K562 (cell line): ENCODE measurements around the gene ZSCAN32. TPM values are rescaled to one million over a fixed set of nuclear protein-coding genes. Genes with fewer than 3 reads are reported as not detected.

Experiments
- ATAC-seq: fragments of 200-7000 bp; cut with Tn5 transposase; 3 replicates; pipeline ENCODE4 v1.9.1; 2020; ENCODE audit warnings: moderate library complexity
- BruUV-seq: library from RNA; stranded (reverse); fragments of 400-500 nt; replicated peaks from 2 replicates; lab custom pipeline; 2021; lab: Mats Ljungman, UMichigan
- CTCF ChIA-PET: fragments of 300-600 bp; formaldehyde crosslinking; extraction: SDS; loops from one replicate; lab custom pipeline; 2021; ENCODE audit warnings: low intra/inter-chr PET ratio; lab: Yijun Ruan, JAX
- POLR2A ChIA-PET: fragments of 300-600, 350-650 bp; sonication (Branson Sonifier 250); formaldehyde crosslinking; extraction: SDS; loops from one replicate; lab custom pipeline; 2021; ENCODE audit warnings: antibody characterized with exemption, inconsistent platforms; lab: Yijun Ruan, JAX
- DNase-seq, 4 experiments: peaks; one replicate each; pipeline versions ENCODE4 v3.0.0 to v3.0.0-alpha.2; 2011 to 2018; ENCODE audit warnings: low spot score in 3 of 4, mixed read lengths in 3 of 4; ENCODE audit errors: extremely low read depth in 1 of 4
- FAIRE-seq: peaks from 2 replicates; lab custom pipeline; 2011; peaks lifted over from hg19 to GRCh38; lab: Jason Lieb, UNC
- H2AFZ ChIP-seq: 2 replicates; pipeline ENCODE4 v1.6.0; 2011; ENCODE audit warnings: low read depth, low read length, control low read depth, inconsistent platforms
- H3K27ac ChIP-seq: fragments of 200-600 bp; 3 replicates; pipeline ENCODE4 v1.8.0; 2011; ENCODE audit warnings: low read depth, mild to moderate bottlenecking, control low read depth, inconsistent platforms, low read length, moderate library complexity, mixed read lengths; ENCODE audit errors: extremely low read depth
- H3K27me3 ChIP-seq, 2 experiments: fragments of 300-600 bp in 1 of 2; 2 replicates in 1 of 2; 3 replicates in 1 of 2; pipeline versions ENCODE4 v1.6.0 to v1.8.0; 2011; ENCODE audit warnings: inconsistent platforms in 2 of 2, low read length in 2 of 2, mild to moderate bottlenecking in 1 of 2, mixed read lengths in 1 of 2, moderate library complexity in 1 of 2; ENCODE audit not compliant: control insufficient read depth in 2 of 2, insufficient read depth in 2 of 2
- H3K36me3 ChIP-seq: fragments of 300-600 bp; 3 replicates; pipeline ENCODE4 v1.8.0; 2011; ENCODE audit warnings: mild to moderate bottlenecking, low read length, inconsistent platforms; ENCODE audit not compliant: control insufficient read depth, insufficient read depth
- H3K4me1 ChIP-seq, 2 experiments: fragments of 200-600 bp in 1 of 2; replicated peaks in 1 of 2; 2 replicates in 1 of 2; 3 replicates in 1 of 2; pipeline versions ENCODE4 v1.5.1 to v1.8.0; 2011; ENCODE audit warnings: inconsistent platforms in 2 of 2, low read length in 2 of 2, mild to moderate bottlenecking in 1 of 2, mixed read lengths in 1 of 2, moderate library complexity in 1 of 2; ENCODE audit not compliant: control insufficient read depth in 2 of 2, insufficient read depth in 2 of 2
- H3K4me2 ChIP-seq: 2 replicates; pipeline ENCODE4 v1.6.1; 2011; ENCODE audit warnings: low read length, control low read depth, inconsistent platforms, mixed read lengths; ENCODE audit not compliant: insufficient read depth
- H3K4me3 ChIP-seq: fragments of 200-600 bp; sonication (generic), shearing (Covaris generic); 2 replicates; pipeline ENCODE4 v1.5.1; 2016; ENCODE audit warnings: control low read depth, inconsistent platforms
- H3K79me2 ChIP-seq: fragments of 200-600 bp; 3 replicates; pipeline ENCODE4 v1.8.0; 2011; ENCODE audit warnings: low read length, inconsistent platforms; ENCODE audit not compliant: control insufficient read depth, insufficient read depth
- H3K9ac ChIP-seq, 2 experiments: 2 replicates each; pipeline versions ENCODE4 v1.6.0 to v1.6.1; 2011; ENCODE audit warnings: low read depth in 2 of 2, low read length in 2 of 2, control low read depth in 1 of 2, inconsistent platforms in 1 of 2, mild to moderate bottlenecking in 1 of 2, mixed read lengths in 1 of 2; ENCODE audit not compliant: insufficient read depth in 1 of 2
- H3K9me1 ChIP-seq: one replicate; pipeline ENCODE4 v1.6.0; 2011; ENCODE audit warnings: inconsistent platforms, mild to moderate bottlenecking, low read length, moderate library complexity; ENCODE audit not compliant: control insufficient read depth, insufficient read depth
- H3K9me3 ChIP-seq: replicated peaks from 2 replicates; pipeline ENCODE4 v1.5.1; 2011; ENCODE audit warnings: low read depth, low read length, inconsistent platforms; ENCODE audit not compliant: control insufficient read depth, insufficient read depth
- H4K20me1 ChIP-seq: replicated peaks from 2 replicates; pipeline ENCODE4 v1.6.1; 2011; ENCODE audit warnings: low read length, inconsistent platforms, mixed read lengths; ENCODE audit not compliant: control insufficient read depth, insufficient read depth
- BMI1 ChIP-seq: fragments of 150-350 bp; IDR thresholded peaks from 2 replicates; pipeline ENCODE4 v1.6.1; 2014; ENCODE audit warnings: low read length
- CTBP1 ChIP-seq: fragments of 450-650 bp; IDR thresholded peaks from 2 replicates; pipeline ENCODE4 v1.6.1; 2016; ENCODE audit warnings: borderline replicate concordance
- HEY1 ChIP-seq: fragments of 250-450 bp; sonication (Bioruptor Pico); IDR thresholded peaks from 2 replicates; pipeline ENCODE4 v1.5.0; 2020; ENCODE audit warnings: mild to moderate bottlenecking, moderate library complexity, borderline replicate concordance
- KLF13 ChIP-seq: fragments of 450-650 bp; IDR thresholded peaks from 2 replicates; pipeline ENCODE4 v1.6.1; 2016; ENCODE audit warnings: missing genetic modification characterization, low read depth, mild to moderate bottlenecking, missing compliant biosample characterization, moderate library complexity, borderline replicate concordance
- L3MBTL2 ChIP-seq: fragments of 450-650 bp; IDR thresholded peaks from 2 replicates; pipeline ENCODE4 v1.6.1; 2016; ENCODE audit warnings: mild to moderate bottlenecking, moderate library complexity
- SMAD1 ChIP-seq: fragments of 150-350 bp; IDR thresholded peaks from 2 replicates; pipeline ENCODE4 v1.6.1; 2014; ENCODE audit warnings: low read length, low read depth; ENCODE audit not compliant: partially characterized antibody
- SMARCE1 ChIP-seq: fragments of 450-650 bp; IDR thresholded peaks from 2 replicates; pipeline ENCODE4 v1.7.1; 2016; ENCODE audit warnings: mild to moderate bottlenecking
- ZC3H11A ChIP-seq: IDR thresholded peaks from 2 replicates; pipeline ENCODE4 v1.6.1; 2012; ENCODE audit warnings: low read depth, low read length, improper control_type of control experiment
- WGBS: fragments of 100-300 bp; shearing (Covaris generic); methylation state at CpG from one replicate; pipeline ENCODE4 v1.1.6; 2016; ENCODE audit warnings: low coverage, mixed read lengths; ENCODE audit not compliant: insufficient coverage; ENCODE audit errors: missing lambda C conversion rate; 5-methylcytosine and 5-hydroxymethylcytosine counted together
- in situ Hi-C: fragments of 300-500 bp; cut with MboI; formaldehyde crosslinking; loops from 4 replicates; pipeline ENCODE4 v1.15.0; 2018; ENCODE audit warnings: inconsistent platforms, mixed read lengths
- intact Hi-C: fragments of 100-400 bp; cut with micrococcal nuclease; formaldehyde crosslinking; loops from 2 replicates; pipeline ENCODE4 v1.14.2; 2022
- polyA plus RNA-seq, 8 experiments: library from polyadenylated mRNA; depleted of rRNA in 4 of 8; stranded (reverse) in 5 of 8; unstranded in 3 of 8; fragments of >200 nt; fragmentation: Nextera tagmentation in 2 of 8; fragmentation: Illumina TruSeq in 1 of 8; extraction: Ambion mirVana in 2 of 8; extraction: Trizol in 1 of 8; gene quantifications; 2 replicates each; pipeline versions ENCODE4 v1.2.1 to v1.2.3, GENCODE V29; 2011 to 2014; ENCODE audit warnings: inconsistent platforms in 1 of 8, missing spikeins in 1 of 8
- total RNA-seq, 7 experiments: library from RNA; depleted of rRNA in 6 of 7; stranded (reverse); fragments of >200 nt in 6 of 7; fragmentation: Illumina TruSeq in 2 of 7; extraction: Trizol in 2 of 7; gene quantifications; 2 replicates each; pipeline versions ENCODE4 v1.2.1 to v1.2.3, GENCODE V29; 2011 to 2021; ENCODE audit warnings: low replicate concordance in 1 of 7
- TF ChIP-seq, protein P1 (sequence below): sonication (generic); formaldehyde crosslinking; IDR thresholded peaks from 2 replicates; pipeline ENCODE4 v1.8.0; 2022; ENCODE audit warnings: missing genetic modification reagents, mild to moderate bottlenecking, borderline replicate concordance
- TF ChIP-seq, protein P2 (sequence below): sonication (generic); formaldehyde crosslinking; IDR thresholded peaks from 2 replicates; pipeline ENCODE4 v1.8.0; 2022; ENCODE audit warnings: missing genetic modification reagents, mild to moderate bottlenecking, borderline replicate concordance
- TF ChIP-seq, protein P3 (sequence below): fragments of 250-450 bp; sonication (Bioruptor Pico); IDR thresholded peaks from 2 replicates; pipeline ENCODE4 v1.4.0; 2020; ENCODE audit warnings: mild to moderate bottlenecking, moderate library complexity
- TF ChIP-seq, protein P4 (sequence below): sonication (generic); formaldehyde crosslinking; IDR thresholded peaks from 2 replicates; pipeline ENCODE4 v1.8.1; 2023; ENCODE audit warnings: mild to moderate bottlenecking, missing genetic modification reagents

ZSCAN32 gene
- total and polyA plus RNA-seq, 9 of the 15 experiments (the other 6 are each of a cell fraction or from before 2014, with no cell fraction given): 16.0 to 29.4 (median 19.2) TPM

DNA sequence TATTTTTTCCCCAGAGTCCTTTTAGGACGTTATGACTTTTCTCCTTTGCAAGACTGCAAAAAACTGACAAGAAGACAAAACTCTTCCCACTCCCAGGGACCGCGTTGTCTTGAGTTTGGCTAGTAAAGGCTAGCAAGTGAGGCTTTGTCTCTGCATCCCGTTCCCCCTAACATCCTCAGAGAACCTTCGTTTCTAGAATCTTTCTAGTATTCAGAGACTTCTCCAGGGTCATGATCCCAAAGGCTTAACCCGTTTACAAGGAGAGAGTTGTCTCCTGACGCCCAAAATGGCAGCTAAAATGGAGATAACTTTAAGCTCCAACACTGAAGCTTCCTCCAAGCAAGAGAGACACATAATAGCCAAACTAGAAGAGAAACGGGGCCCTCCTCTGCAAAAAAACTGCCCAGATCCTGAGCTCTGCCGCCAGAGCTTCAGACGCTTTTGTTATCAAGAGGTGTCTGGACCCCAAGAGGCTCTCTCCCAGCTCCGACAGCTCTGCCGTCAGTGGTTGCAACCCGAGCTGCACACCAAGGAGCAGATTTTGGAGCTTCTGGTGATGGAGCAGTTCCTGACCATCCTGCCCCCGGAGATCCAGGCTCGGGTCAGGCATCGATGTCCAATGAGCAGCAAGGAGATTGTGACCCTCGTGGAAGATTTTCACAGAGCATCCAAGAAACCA, 1.1 kb upstream of the ZSCAN32 start (continued):
- TF ChIP-seq, protein P1, sequence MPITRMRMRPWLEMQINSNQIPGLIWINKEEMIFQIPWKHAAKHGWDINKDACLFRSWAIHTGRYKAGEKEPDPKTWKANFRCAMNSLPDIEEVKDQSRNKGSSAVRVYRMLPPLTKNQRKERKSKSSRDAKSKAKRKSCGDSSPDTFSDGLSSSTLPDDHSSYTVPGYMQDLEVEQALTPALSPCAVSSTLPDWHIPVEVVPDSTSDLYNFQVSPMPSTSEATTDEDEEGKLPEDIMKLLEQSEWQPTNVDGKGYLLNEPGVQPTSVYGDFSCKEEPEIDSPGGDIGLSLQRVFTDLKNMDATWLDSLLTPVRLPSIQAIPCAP (CRISPR knock-in tag): no peak

DNA sequence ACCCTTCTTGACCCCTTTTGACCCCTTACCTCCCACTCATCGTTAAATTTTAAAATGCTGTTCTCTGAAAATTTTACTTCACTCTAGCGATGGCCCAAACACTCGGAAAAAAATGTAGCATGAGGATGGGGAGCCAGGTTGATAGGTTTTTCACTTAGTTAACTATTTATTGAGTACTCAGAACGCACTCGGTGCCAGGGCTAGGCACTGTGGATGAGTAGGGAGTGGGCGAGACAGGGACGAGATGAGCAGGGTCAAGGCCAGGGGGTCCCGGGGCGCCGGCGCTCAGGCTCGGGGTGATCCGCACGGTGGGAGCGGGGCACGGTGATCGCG, 392 bp downstream of the ZSCAN32 start:
- no peaks in the 10 kb centered on the region for H4K20me1 ChIP-seq
- peak overlapping the region; percentile 81 for H3K27ac ChIP-seq
- ChIA-PET POLR2A (interaction anchor here (0.6 to 2.5 kb wide), 8 partner anchors 10 to 149 kb away, joined by 3 to 15 read pairs (median 5); partner anchors contain the start of genes TIGD7, ZNF263 and ZNF75A), CTCF (no interaction called here)
- H3K9me3 ChIP-seq: peaks cover 13% of the 10 kb centered on the region; the same call in 1 of the 2 replicates
- ATAC-seq (no peak), FAIRE-seq (peak; percentile 6), DNase-seq (no peak)
- H3K9me1 ChIP-seq: no peaks in the 10 kb centered on the region
- peak overlapping the region; percentile 86 for H2AFZ ChIP-seq
- intact Hi-C loops (loop anchor here (2.0 to 10.0 kb wide), 2 partner anchors 58 to 96 kb away; partner anchors contain the start of genes TIGD7 and ZNF75A), in situ Hi-C loops (no loop called here)
- peaks cover 2 to 16% of the 10 kb centered on the region in 2 experiments; a peak in 4 of 5 replicates for H3K4me1 ChIP-seq
- no peaks in the 10 kb centered on the region for H3K27me3 ChIP-seq
- peak overlapping the region; percentile 86 to 92 for H3K9ac ChIP-seq
- TSS peak; percentile 74 for BruUV-seq
- peaks cover 57% of the 10 kb centered on the region for H3K36me3 ChIP-seq
- H3K4me3 ChIP-seq: peak overlapping the region; percentile 89
- peaks cover 62% of the 10 kb centered on the region for H3K79me2 ChIP-seq
- H3K4me2 ChIP-seq: peak overlapping the region; percentile 75
- WGBS: 3% methylated on average over 18 of the region's 18 CpGs
- TF ChIP-seq CTBP1: no peak
- TF ChIP-seq, protein P2, sequence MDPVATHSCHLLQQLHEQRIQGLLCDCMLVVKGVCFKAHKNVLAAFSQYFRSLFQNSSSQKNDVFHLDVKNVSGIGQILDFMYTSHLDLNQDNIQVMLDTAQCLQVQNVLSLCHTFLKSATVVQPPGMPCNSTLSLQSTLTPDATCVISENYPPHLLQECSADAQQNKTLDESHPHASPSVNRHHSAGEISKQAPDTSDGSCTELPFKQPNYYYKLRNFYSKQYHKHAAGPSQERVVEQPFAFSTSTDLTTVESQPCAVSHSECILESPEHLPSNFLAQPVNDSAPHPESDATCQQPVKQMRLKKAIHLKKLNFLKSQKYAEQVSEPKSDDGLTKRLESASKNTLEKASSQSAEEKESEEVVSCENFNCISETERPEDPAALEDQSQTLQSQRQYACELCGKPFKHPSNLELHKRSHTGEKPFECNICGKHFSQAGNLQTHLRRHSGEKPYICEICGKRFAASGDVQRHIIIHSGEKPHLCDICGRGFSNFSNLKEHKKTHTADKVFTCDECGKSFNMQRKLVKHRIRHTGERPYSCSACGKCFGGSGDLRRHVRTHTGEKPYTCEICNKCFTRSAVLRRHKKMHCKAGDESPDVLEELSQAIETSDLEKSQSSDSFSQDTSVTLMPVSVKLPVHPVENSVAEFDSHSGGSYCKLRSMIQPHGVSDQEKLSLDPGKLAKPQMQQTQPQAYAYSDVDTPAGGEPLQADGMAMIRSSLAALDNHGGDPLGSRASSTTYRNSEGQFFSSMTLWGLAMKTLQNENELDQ (CRISPR knock-in tag): peak; percentile 31; the same call in 1 of the 2 replicates
- 0 out of 2 replicates have a peak, but pooled peaks have one; percentile 4 for TF ChIP-seq ZC3H11A
- no peak for TF ChIP-seq BMI1
- no peak for TF ChIP-seq SMAD1
- TF ChIP-seq, protein P3, sequence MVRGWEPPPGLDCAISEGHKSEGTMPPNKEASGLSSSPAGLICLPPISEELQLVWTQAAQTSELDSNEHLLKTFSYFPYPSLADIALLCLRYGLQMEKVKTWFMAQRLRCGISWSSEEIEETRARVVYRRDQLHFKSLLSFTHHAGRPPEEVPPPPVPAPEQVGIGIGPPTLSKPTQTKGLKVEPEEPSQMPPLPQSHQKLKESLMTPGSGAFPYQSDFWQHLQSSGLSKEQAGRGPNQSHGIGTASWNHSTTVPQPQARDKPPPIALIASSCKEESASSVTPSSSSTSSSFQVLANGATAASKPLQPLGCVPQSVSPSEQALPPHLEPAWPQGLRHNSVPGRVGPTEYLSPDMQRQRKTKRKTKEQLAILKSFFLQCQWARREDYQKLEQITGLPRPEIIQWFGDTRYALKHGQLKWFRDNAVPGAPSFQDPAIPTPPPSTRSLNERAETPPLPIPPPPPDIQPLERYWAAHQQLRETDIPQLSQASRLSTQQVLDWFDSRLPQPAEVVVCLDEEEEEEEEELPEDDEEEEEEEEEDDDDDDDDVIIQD (CRISPR knock-in tag): no peak
- no peak for TF ChIP-seq KLF13 (tag)
- no peak for TF ChIP-seq HEY1 (CRISPR knock-in tag)
- no peak for TF ChIP-seq L3MBTL2
- peak; percentile 17; the same call in 1 of the 2 replicates for TF ChIP-seq SMARCE1
- TF ChIP-seq, protein P4, sequence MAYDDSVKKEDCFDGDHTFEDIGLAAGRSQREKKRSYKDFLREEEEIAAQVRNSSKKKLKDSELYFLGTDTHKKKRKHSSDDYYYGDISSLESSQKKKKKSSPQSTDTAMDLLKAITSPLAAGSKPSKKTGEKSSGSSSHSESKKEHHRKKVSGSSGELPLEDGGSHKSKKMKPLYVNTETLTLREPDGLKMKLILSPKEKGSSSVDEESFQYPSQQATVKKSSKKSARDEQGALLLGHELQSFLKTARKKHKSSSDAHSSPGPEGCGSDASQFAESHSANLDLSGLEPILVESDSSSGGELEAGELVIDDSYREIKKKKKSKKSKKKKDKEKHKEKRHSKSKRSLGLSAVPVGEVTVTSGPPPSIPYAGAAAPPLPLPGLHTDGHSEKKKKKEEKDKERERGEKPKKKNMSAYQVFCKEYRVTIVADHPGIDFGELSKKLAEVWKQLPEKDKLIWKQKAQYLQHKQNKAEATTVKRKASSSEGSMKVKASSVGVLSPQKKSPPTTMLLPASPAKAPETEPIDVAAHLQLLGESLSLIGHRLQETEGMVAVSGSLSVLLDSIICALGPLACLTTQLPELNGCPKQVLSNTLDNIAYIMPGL: 0 out of 2 replicates have a peak, but pooled peaks have one; percentile 30
